KOPT-K1 (cell line): Measurements from ENCODE around the gene OBP2B.
"Not testable (repeated sequence)": the region's sequence is repeated elsewhere in the genome, so short reads cannot be mapped to it uniquely, and the experiment has no call there.

Source experiments
- H3K27ac ChIP-seq: fragments of 200-600 bp; sonication (generic); 2 replicates; pipeline ENCODE4 v1.5.1; 2016; ENCODE audit warnings: antibody characterized with exemption, mild to moderate bottlenecking, low read depth, low read length; ENCODE audit not compliant: poor library complexity, severe bottlenecking
- H3K36me3 ChIP-seq: fragments of 200-600 bp; sonication (generic); 2 replicates; pipeline ENCODE4 v1.5.1; 2017; ENCODE audit warnings: antibody characterized with exemption, mild to moderate bottlenecking, low read length, moderate library complexity; ENCODE audit not compliant: insufficient read depth
- H3K9me3 ChIP-seq: fragments of 200-600 bp; sonication (generic); 2 replicates; pipeline ENCODE4 v1.5.1; 2017; ENCODE audit warnings: antibody characterized with exemption, low read length, mild to moderate bottlenecking; ENCODE audit not compliant: insufficient read depth, poor library complexity, severe bottlenecking

Gene OBP2B, protein sequence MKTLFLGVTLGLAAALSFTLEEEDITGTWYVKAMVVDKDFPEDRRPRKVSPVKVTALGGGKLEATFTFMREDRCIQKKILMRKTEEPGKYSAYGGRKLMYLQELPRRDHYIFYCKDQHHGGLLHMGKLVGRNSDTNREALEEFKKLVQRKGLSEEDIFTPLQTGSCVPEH

DNA sequence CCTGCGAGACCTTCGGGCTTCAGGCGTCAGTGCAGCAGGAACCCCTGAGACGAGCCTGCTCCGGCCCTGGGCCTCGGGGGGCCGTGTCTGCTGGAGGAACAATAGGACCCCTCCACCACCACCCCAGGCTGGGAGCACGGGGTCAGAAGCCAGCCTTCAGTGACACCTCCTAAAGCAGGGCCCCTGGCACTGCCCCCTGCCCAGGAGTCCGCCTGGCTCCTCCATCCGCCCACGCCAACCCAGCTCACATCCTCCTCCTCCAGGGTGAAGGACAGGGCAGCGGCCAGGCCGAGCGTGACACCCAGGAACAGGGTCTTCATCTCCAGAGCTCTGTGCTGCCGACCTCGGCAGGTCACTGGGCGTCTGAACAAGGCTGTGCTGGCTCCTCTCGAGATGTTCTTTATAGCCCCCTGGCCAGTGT, at the start of gene OBP2B:
Gene OBP2B, minus strand, starts transcription at position 371 of the 421 bp plus-strand sequence. Its CDS starts 51 bp downstream, at position 320.
- not testable (repeated sequence) for H3K36me3 ChIP-seq, H3K27ac ChIP-seq, H3K9me3 ChIP-seq

DNA sequence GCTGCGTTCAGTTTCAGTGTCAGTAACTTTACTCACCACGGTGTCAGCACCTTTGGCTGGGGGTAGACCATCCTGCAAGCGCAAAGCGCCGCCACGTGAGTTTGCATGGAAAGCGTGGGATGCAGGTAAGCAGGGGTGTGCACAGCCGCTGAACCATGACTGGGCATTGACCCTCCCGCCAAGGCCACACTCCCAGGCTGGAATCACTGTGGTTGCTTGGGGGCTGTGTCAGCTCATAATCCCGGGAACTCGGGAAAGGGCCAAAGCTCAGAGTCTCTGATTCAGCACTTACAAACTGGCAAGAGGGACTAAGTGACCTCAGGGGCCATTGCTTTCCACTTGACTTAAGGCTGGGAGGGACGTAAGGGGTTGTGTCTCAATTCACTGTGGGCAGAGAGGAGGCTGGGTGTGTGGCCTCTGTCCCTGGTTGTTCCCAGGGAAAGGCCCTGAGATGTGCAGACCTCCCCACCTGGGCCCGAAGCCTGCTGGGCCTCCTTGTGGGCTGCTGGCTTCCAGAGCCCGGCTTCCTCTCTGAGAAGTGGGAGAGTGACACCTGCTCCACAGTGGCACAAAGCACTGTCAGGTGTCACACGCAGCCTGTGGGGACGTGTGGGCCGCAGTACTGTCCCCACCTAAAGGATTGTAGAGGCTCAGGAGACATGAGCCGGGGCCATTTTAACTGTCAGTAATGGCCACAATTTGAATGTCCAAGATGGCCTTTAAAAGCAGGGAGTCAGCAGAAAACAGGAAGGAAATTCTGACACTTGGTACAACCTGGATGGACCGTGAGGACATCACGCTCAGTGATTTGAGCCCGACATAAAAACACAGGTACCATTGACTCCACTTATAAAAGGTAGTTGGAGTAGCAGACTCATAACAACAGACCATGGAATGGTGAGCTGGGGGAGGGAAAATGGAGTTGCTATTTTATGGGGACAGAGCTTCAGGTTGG, 49.3 kb upstream of the OBP2B start:
- Histone ChIP-seq H3K9me3 (peaks cover 8% of the 10 kb centered on the region), H3K36me3 (no peaks in the 10 kb centered on the region), H3K27ac (no peak overlapping the region)

DNA sequence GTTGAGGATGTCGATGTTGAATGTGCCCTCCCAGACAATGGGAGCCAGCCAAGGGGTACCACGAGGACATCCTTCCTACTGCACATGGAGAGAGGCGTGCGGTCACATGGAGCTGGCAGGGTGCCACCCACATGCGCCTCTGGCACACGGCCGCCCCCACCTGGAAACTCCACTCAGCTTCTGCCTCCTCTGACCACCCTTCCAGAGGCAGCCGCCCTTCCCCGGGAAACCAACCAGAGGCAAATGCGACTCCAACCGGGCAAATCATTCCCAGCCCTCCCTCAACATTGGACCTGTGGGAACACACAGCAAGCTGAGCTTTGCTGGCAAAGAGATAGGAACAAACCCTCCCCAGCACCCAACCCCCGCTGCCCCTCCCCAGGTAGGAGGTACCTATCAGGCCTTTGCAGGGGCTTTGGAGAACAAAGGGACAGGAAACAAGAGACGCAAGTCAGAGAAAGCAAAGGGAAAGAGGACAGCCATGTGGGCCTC, 48.5 kb upstream of the OBP2B start:
- Histone ChIP-seq H3K9me3 (peaks cover 8% of the 10 kb centered on the region), H3K36me3 (no peaks in the 10 kb centered on the region), H3K27ac (no peak overlapping the region)

DNA sequence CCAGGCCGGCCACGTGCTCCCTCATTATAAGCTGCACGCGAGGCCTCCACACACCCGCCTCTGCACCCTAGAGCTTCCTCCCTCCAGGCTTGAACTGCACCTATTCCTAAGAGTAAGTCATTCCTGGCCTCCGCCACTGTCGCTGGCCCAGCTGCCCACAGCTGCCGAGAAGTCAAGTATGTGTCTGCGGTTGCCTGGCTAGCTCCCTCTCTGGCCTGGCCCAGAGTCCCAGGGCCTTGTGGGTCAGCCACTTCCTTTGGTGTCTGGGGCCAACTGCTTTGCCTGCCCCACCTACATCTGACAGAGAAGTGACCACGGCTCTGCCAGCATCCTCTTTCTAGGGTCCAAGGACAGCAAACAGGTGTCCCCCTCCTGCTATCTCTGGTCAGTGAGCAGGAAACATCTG, 47.6 kb upstream of the OBP2B start:
- no peak overlapping the region for H3K27ac ChIP-seq
- H3K9me3 ChIP-seq: peaks cover 8% of the 10 kb centered on the region
- H3K36me3 ChIP-seq: no peaks in the 10 kb centered on the region

DNA sequence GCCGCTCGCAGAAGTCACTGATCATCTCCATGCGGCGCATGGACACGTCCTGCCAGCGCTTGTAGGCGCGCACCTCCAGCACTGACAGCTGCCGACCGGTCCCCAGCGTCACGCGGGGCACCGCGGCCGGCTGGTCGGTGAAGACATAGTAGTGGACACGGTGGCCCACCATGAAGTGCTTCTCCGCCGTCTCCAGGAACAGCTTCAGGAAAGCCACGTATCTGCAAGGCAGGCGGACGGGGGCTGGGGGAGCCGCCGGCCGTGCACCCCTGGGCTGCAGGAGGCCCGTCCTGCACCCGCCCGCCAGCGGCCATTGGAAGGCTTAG, 47.0 kb upstream of the OBP2B start:
- Histone ChIP-seq H3K27ac (no peak overlapping the region), H3K36me3 (no peaks in the 10 kb centered on the region), H3K9me3 (peaks cover 8% of the 10 kb centered on the region)

DNA sequence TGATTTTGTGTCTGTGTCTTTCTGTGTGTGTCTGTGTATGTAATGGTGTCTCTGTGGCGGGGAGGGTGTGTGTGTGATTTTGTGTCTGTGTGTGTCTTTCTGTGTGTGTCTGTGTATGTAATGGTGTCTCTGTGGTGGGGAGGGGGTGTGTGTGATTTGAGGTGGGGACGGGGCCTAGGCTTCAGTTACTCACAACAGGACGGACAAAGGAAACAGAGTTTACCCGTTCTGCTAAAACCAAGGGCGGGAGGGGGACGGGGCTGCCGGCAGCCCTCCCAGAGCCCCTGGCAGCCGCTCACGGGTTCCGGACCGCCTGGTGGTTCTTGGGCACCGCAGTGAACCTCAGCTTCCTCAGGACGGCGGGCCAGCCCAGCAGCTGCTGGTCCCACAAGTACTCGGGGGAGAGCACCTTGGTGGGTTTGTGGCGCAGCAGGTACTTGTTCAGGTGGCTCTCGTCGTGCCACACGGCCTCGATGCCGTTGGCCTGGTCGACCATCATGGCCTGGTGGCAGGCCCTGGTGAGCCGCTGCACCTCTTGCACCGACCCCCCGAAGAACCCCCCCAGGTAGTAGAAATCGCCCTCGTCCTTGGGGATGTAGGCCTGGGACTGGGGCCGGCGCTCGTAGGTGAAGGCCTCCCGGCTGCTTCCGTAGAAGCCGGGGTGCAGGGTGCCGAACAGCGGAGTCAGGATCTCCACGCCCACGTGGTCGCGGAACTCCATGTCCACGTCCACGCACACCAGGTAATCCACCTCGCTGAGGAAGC, 46.5 kb upstream of the OBP2B start:
- H3K9me3 ChIP-seq: peaks cover 8% of the 10 kb centered on the region
- H3K27ac ChIP-seq: no peak overlapping the region
- no peaks in the 10 kb centered on the region for H3K36me3 ChIP-seq

DNA sequence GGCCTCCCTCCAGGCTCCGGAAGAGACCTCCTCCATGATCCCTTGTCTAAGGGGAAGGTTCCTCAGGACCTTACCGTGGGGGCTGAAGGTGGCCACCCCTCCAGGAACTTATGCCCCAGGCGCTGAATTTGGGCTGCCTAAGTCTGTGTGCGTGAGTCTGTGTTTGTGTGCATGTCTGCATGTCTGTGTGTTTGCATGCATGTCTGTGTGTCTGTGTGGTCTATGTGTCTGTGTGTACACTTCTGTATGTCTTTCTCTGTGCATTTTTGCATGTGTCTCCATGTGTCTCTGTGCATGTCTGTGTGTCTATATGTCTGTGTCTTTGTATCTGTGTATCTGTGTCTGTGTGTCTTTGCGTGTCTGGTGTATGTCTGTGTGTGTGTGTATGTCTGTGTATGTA, 45.4 kb upstream of the OBP2B start:
- no peak overlapping the region for H3K27ac ChIP-seq
- peaks cover 8% of the 10 kb centered on the region for H3K9me3 ChIP-seq
- no peaks in the 10 kb centered on the region for H3K36me3 ChIP-seq

DNA sequence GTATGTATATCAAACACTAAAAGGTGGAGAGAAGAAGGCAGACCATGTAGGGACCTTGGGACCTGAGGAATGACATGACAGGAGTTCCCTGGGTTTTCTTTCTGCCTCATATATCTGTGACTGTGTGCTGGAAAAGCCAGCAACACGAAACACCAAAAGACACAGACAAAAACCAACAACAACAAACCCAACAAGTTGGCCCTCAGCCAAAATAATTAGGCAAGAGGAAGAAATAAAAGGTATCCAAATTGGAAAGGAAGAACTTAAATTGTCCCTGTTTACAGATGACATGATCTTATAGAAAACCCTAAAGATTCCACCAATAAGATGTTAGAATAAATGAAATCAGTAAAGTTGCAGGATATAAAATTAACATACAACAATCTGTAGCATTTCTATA, 44.2 kb upstream of the OBP2B start:
- H3K9me3 ChIP-seq: peaks cover 8% of the 10 kb centered on the region
- H3K27ac ChIP-seq: no peak overlapping the region
- H3K36me3 ChIP-seq: no peaks in the 10 kb centered on the region

DNA sequence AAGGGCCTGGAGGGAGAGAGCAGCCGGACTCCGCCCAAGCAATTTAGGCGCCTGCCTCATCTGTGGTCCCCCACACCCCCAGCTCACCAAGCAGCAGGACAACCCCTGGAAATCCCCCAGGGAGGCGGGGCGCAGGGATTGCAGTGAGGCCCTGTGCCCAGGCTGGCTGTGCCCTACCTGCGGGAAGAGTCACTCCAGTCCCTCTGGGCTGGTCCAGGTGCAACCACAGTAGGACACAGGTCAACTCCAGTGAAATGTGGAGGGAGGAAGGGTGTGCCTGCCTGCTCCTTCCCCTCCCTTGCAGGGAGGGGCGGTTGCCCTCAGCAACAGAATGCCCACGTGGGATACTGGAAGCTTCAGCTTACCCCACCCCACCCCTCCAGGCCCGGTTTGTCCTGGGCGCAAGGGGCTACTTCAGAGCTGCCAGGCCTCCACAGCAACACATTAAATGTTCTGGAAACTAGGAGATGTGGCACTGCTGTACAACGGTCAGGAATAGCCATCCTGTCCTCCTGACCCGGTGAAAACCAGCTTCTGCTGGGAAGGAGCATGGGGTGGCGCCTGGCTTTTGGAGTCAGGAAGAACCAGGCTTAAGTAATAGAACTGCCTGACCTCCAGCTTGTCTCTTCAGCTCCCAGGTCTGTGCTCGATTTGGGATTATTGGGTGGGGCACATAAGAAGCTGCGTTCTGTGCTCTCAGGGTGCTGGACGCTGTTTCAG, 43.4 kb upstream of the OBP2B start:
- H3K9me3 ChIP-seq: peaks cover 8% of the 10 kb centered on the region
- no peak overlapping the region for H3K27ac ChIP-seq
- H3K36me3 ChIP-seq: no peaks in the 10 kb centered on the region

DNA sequence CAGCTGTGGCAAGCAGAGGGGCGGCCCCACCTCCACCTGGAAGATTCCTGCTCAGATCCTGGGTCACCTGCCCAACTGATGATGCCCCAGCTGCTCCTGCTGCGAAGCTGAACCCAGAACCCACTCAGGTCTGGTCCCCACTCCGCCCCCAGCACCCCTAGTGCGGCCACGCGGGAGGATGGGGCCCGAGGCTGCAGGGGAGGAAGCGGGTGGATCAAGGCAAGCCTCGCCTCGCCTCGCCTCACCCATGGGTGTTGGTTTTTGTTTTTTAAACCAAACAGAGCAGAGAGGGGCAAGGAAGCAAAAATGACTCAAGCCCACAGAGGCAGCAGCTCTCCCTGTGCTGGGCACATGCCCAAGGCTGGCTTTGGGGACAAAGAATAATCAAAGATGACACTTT, 42.7 kb upstream of the OBP2B start:
- Histone ChIP-seq H3K9me3 (peaks cover 8% of the 10 kb centered on the region), H3K36me3 (no peaks in the 10 kb centered on the region), H3K27ac (no peak overlapping the region)

DNA sequence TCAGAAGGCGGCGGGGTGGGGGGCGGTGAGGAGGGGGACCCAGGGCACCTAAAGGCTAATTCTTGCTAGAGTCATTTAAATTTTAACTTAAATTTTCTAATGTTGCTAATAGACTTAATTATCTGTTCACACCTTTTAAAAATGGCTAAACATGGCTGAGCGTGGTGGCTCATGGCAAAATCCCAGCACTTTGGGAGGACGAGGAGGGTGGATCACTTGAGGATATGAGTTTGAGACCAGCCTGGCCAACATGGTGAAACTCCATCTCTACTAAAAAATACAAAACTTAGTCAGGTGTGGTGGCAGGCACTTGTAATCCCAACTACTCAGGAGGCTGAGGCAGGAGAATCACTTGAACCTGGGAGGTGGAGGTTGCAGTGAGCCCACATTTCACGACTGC, 42.2 kb upstream of the OBP2B start:
- not testable (repeated sequence) for H3K9me3 ChIP-seq, H3K27ac ChIP-seq, H3K36me3 ChIP-seq

DNA sequence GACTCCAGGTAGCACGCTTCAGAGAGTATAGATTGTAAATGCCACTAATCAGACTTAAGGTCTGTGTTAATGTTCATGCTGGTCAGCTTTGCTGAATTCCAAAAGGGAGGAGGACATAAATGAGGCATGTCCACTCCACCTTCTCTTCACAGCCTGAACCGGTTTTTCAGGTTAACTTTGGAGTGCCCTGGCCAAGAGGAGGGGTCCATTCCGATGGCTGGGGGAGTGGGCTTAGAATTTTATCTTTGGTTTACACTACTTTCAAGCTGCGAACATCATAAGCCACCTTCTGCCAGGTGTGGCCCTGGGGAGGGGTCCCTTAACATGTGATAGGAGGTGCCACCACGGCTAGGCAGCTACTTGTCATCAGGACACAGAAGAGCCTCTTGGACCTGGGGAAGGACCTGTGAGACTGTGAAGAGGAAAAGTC, 41.7 kb upstream of the OBP2B start:
- Histone ChIP-seq H3K36me3 (no peaks in the 10 kb centered on the region), H3K27ac (no peak overlapping the region), H3K9me3 (peaks cover 8% of the 10 kb centered on the region)

DNA sequence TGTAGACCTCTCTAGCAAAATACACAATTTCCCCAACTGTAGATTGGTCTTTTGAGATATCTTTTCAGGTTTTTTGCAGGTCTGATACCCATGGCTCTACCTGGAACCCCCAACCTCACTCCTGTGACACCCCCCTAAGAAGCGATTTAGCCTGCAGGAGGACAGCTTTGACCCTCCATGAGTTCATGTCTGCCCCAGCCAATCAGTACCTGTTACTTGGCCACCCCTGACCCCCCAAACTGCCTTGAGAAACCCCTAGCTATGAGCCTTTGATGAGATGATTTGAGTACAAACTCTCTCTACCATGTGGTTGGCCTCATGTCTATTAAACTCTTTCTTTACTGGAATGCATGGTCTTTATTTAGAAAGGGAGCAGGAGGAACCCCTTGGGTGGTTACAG, 40.3 kb upstream of the OBP2B start:
- H3K9me3 ChIP-seq: peaks cover 3% of the 10 kb centered on the region
- H3K27ac ChIP-seq: no peak overlapping the region
- no peaks in the 10 kb centered on the region for H3K36me3 ChIP-seq

DNA sequence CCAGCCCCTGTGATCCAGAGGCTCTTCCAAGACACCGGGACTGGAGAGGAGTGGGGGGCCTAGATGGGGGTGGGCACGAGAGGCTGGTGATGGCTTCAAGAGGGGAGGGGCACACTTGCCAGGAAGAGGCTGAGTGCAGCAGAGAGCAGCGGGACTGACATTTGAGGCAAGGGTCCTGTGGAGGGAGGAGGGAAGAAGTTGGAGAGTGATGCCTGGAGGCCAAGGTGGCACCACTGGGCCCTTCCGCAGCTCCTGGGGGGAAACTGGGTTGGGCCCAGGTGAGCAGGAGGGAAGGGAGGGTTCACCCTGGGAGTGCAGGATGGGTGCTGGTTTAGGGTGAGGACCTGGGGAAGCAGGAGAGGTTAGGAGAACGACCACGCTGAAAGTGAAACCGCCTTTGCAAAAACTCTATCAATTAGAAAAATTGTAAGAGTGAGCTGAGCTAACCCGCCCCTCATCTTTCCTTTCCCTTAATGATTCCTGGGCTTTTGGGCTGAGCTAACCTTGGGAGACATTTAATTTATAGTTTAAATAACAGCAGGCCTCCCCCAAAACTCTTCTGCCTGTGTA, 39.8 kb upstream of the OBP2B start:
- no peaks in the 10 kb centered on the region for H3K9me3 ChIP-seq
- no peaks in the 10 kb centered on the region for H3K36me3 ChIP-seq
- H3K27ac ChIP-seq: no peak overlapping the region
